H9 (cell line): ENCODE results near the gene SPRYD4. TPM values are rescaled to one million over a fixed set of nuclear protein-coding genes. Genes with fewer than 3 reads are reported as not detected.

Experiments
- DNase-seq: peaks from one replicate; pipeline ENCODE4 v3.0.0-alpha.2; 2017
- H2AFZ ChIP-seq: one replicate; pipeline ENCODE4 v1.6.1; 2013; ENCODE audit warnings: mild to moderate bottlenecking, low read length, control low read depth, moderate library complexity
- H2AK5ac ChIP-seq: 2 replicates; pipeline ENCODE4 v1.6.1; 2013; ENCODE audit warnings: low read length, control low read depth, mixed read lengths; ENCODE audit not compliant: insufficient read length
- H2BK120ac ChIP-seq: one replicate; pipeline ENCODE4 v1.6.1; 2013; ENCODE audit warnings: low read depth, mild to moderate bottlenecking, low read length, control low read depth, inconsistent platforms; ENCODE audit not compliant: poor library complexity, severe bottlenecking
- H2BK12ac ChIP-seq: 2 replicates; pipeline ENCODE4 v1.6.1; 2013; ENCODE audit warnings: low read length, control low read depth, mixed read lengths, low read depth; ENCODE audit not compliant: insufficient read length
- H2BK15ac ChIP-seq: 2 replicates; pipeline ENCODE4 v1.6.1; 2013; ENCODE audit warnings: low read depth, low read length, control low read depth
- H2BK20ac ChIP-seq: one replicate; pipeline ENCODE4 v1.6.1; 2013; ENCODE audit warnings: low read depth, mild to moderate bottlenecking, low read length, control low read depth, inconsistent platforms; ENCODE audit not compliant: poor library complexity, severe bottlenecking
- H2BK5ac ChIP-seq: 2 replicates; pipeline ENCODE4 v1.6.1; 2013; ENCODE audit warnings: low read length, control low read depth, mixed read lengths; ENCODE audit not compliant: insufficient read length
- H3K14ac ChIP-seq: 2 replicates; pipeline ENCODE4 v1.6.1; 2013; ENCODE audit warnings: low read length, control low read depth; ENCODE audit not compliant: insufficient read depth
- H3K18ac ChIP-seq: 2 replicates; pipeline ENCODE4 v1.6.1; 2013; ENCODE audit warnings: low read depth, mild to moderate bottlenecking, mixed read lengths, low read length, control low read depth; ENCODE audit not compliant: insufficient read length
- H3K23ac ChIP-seq: 2 replicates; pipeline ENCODE4 v1.6.1; 2013; ENCODE audit warnings: low read length, control low read depth, mixed read lengths, low read depth; ENCODE audit not compliant: insufficient read length
- H3K23me2 ChIP-seq: 2 replicates; pipeline ENCODE4 v1.6.1; 2013; ENCODE audit warnings: low read depth, mild to moderate bottlenecking, mixed read lengths, low read length, control low read depth; ENCODE audit not compliant: insufficient read length, poor library complexity, severe bottlenecking
- H3K27ac ChIP-seq: 2 replicates; pipeline ENCODE4 v1.5.1; 2013; ENCODE audit warnings: low read length, control low read depth, mixed read lengths, low read depth; ENCODE audit not compliant: insufficient read length
- H3K27me3 ChIP-seq: 2 replicates; pipeline ENCODE4 v1.6.1; 2013; ENCODE audit warnings: low read length, control low read depth, inconsistent platforms; ENCODE audit not compliant: insufficient read depth
- H3K4ac ChIP-seq: 2 replicates; pipeline ENCODE4 v1.6.1; 2013; ENCODE audit warnings: low read depth, mild to moderate bottlenecking, control low read depth, inconsistent platforms, low read length, moderate library complexity
- H3K4me1 ChIP-seq: 2 replicates; pipeline ENCODE4 v1.6.1; 2013; ENCODE audit warnings: low read length, control low read depth, inconsistent platforms; ENCODE audit not compliant: insufficient read depth
- H3K4me2 ChIP-seq: 2 replicates; pipeline ENCODE4 v1.6.1; 2013; ENCODE audit warnings: low read length, control low read depth, mixed read lengths; ENCODE audit not compliant: insufficient read length, insufficient read depth
- H3K56ac ChIP-seq: 2 replicates; pipeline ENCODE4 v1.6.1; 2013; ENCODE audit warnings: low read depth, mild to moderate bottlenecking, mixed read lengths, low read length, control low read depth; ENCODE audit not compliant: insufficient read length
- H3K79me1 ChIP-seq: 2 replicates; pipeline ENCODE4 v1.6.1; 2013; ENCODE audit warnings: low read depth, mild to moderate bottlenecking, moderate library complexity, low read length, control low read depth, inconsistent platforms; ENCODE audit not compliant: insufficient read depth, poor library complexity, severe bottlenecking
- H3K79me2 ChIP-seq: 2 replicates; pipeline ENCODE4 v1.6.1; 2013; ENCODE audit warnings: low read length, control low read depth, inconsistent platforms; ENCODE audit not compliant: insufficient read depth
- H3K9ac ChIP-seq: 2 replicates; pipeline ENCODE4 v1.6.1; 2013; ENCODE audit warnings: low read length, control low read depth, mixed read lengths; ENCODE audit not compliant: insufficient read length; ENCODE audit errors: extremely low read depth
- H3K9me3 ChIP-seq: one replicate; pipeline ENCODE4 v1.6.1; 2013; ENCODE audit warnings: low read depth, low read length, inconsistent platforms; ENCODE audit not compliant: control insufficient read depth
- H3T11ph ChIP-seq: one replicate; pipeline ENCODE4 v1.6.1; 2013; ENCODE audit warnings: mild to moderate bottlenecking, low read length, control low read depth, inconsistent platforms
- H4K20me1 ChIP-seq: one replicate; pipeline ENCODE4 v1.6.1; 2013; ENCODE audit not compliant: control insufficient read depth, insufficient read length, insufficient read depth
- H4K5ac ChIP-seq: 2 replicates; pipeline ENCODE4 v1.6.1; 2013; ENCODE audit warnings: low read depth, mild to moderate bottlenecking, mixed read lengths, low read length, control low read depth; ENCODE audit not compliant: insufficient read length
- H4K8ac ChIP-seq: replicated peaks from 2 replicates; pipeline ENCODE4 v1.6.1; 2013; ENCODE audit warnings: low read length, control low read depth, mixed read lengths, low read depth; ENCODE audit not compliant: insufficient read length
- H4K91ac ChIP-seq: 2 replicates; pipeline ENCODE4 v1.6.1; 2013; ENCODE audit warnings: low read depth, mild to moderate bottlenecking, moderate library complexity, mixed read lengths, low read length, control low read depth; ENCODE audit not compliant: insufficient read length
- H3K27ac Mint-ChIP-seq, 3 experiments: 2 replicates in 2 of 3; 3 replicates in 1 of 3; pipeline ENCODE4 v1.8.0; 2020 to 2021; ENCODE audit warnings: mixed read lengths in 3 of 3, mild to moderate bottlenecking in 1 of 3, moderate library complexity in 1 of 3
- H3K27me3 Mint-ChIP-seq: 2 replicates; pipeline ENCODE4 v1.8.0; 2021; ENCODE audit warnings: low read depth, mild to moderate bottlenecking, moderate library complexity, mixed read lengths
- H3K36me3 Mint-ChIP-seq, 3 experiments: 2 replicates in 2 of 3; 3 replicates in 1 of 3; pipeline ENCODE4 v1.8.0; 2020 to 2021; ENCODE audit warnings: low read depth in 3 of 3, mixed read lengths in 3 of 3; ENCODE audit not compliant: insufficient read depth in 1 of 3
- H3K4me1 Mint-ChIP-seq, 2 experiments: 2 replicates each; pipeline ENCODE4 v1.8.0; 2020; ENCODE audit warnings: mixed read lengths in 2 of 2
- H3K4me3 Mint-ChIP-seq, 2 experiments: 2 replicates in 1 of 2; 3 replicates in 1 of 2; pipeline ENCODE4 v1.8.0; 2020 to 2021; ENCODE audit warnings: mild to moderate bottlenecking in 2 of 2, mixed read lengths in 2 of 2, moderate library complexity in 1 of 2
- H3K9me3 Mint-ChIP-seq, 2 experiments: 2 replicates in 1 of 2; 3 replicates in 1 of 2; pipeline ENCODE4 v1.8.0; 2020; ENCODE audit warnings: mild to moderate bottlenecking in 2 of 2, mixed read lengths in 2 of 2, moderate library complexity in 1 of 2
- WGBS: extraction: QIAGEN DNeasy Blood & Tissue Kit; methylation state at CpG from one replicate; pipeline ENCODE4 v1.1.7; 2013; ENCODE audit warnings: missing lambda C conversion rate, low lambda C conversion rate, mixed read lengths; ENCODE audit not compliant: insufficient read length; ENCODE audit errors: extremely low coverage; 5-methylcytosine and 5-hydroxymethylcytosine counted together
- total RNA-seq: library from RNA; stranded (reverse); gene quantifications from 2 replicates; pipeline ENCODE4 v1.2.1, GENCODE V29; 2021
- TF ChIP-seq, protein P1 (sequence below): fragments of 200-600 bp; sonication (generic); conservative IDR thresholded peaks from 3 replicates; pipeline ENCODE4 v1.8.0; 2021; ENCODE audit warnings: antibody characterized with exemption, mild to moderate bottlenecking

Gene SPRYD4
- total RNA-seq, 1 experiment from 2014 or later: 4.9 TPM

GRCh38 chr12:56448860-56449621 is 19.3 kb upstream of the SPRYD4 start, which contains the start of gene TIMELESS:
Gene TIMELESS, minus strand, starts transcription at chr12:56449426. Its CDS starts 15,256 bp downstream, at chr12:56434170.
- peaks cover 9 to 15% of the 10 kb centered on the region in 2 experiments for H3K9me3 Mint-ChIP-seq
- Histone ChIP-seq H3K4ac (no peak within 1 kb of the TSS; the same call in 1 of the 2 replicates), H3K23ac (no peak within 1 kb of the TSS), H2BK12ac (no peak within 1 kb of the TSS), H2BK120ac (no peak within 1 kb of the TSS), H3K18ac (peak within 1 kb of the TSS; percentile 84), H3K27ac (peak within 1 kb of the TSS; percentile 9), H3K79me1 (no peaks in the 10 kb centered on the region), H3K27me3 (no peaks in the 10 kb centered on the region), H3K56ac (no peak within 1 kb of the TSS), H3K9ac (peak within 1 kb of the TSS; percentile 78), H3K79me2 (no peaks in the 10 kb centered on the region), H4K5ac (no peak within 1 kb of the TSS), H3K9me3 (no peaks in the 10 kb centered on the region), H2BK5ac (no peak within 1 kb of the TSS), H2AFZ (no peak within 1 kb of the TSS), H3K4me1 (peaks cover 4% of the 10 kb centered on the region; the same call in 1 of the 2 replicates), H2AK5ac (no peak within 1 kb of the TSS), H3T11ph (peak within 1 kb of the TSS; percentile 64), H4K20me1 (no peaks in the 10 kb centered on the region), H3K14ac (peak within 1 kb of the TSS; percentile 72), H3K23me2 (peaks cover 3% of the 10 kb centered on the region), H4K8ac (no peak within 1 kb of the TSS), H4K91ac (no peak within 1 kb of the TSS), H2BK15ac (no peak within 1 kb of the TSS), H2BK20ac (no peak within 1 kb of the TSS), H3K4me2 (peak within 1 kb of the TSS; percentile 74)
- H3K27me3 Mint-ChIP-seq: peaks cover 1% of the 10 kb centered on the region
- peaks cover 34 to 43% of the 10 kb centered on the region in 2 experiments for H3K4me1 Mint-ChIP-seq
- peaks cover 20 to 30% (median 23%) of the 10 kb centered on the region in 3 experiments for H3K36me3 Mint-ChIP-seq
- TF ChIP-seq, protein P1, sequence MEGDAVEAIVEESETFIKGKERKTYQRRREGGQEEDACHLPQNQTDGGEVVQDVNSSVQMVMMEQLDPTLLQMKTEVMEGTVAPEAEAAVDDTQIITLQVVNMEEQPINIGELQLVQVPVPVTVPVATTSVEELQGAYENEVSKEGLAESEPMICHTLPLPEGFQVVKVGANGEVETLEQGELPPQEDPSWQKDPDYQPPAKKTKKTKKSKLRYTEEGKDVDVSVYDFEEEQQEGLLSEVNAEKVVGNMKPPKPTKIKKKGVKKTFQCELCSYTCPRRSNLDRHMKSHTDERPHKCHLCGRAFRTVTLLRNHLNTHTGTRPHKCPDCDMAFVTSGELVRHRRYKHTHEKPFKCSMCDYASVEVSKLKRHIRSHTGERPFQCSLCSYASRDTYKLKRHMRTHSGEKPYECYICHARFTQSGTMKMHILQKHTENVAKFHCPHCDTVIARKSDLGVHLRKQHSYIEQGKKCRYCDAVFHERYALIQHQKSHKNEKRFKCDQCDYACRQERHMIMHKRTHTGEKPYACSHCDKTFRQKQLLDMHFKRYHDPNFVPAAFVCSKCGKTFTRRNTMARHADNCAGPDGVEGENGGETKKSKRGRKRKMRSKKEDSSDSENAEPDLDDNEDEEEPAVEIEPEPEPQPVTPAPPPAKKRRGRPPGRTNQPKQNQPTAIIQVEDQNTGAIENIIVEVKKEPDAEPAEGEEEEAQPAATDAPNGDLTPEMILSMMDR: no peak
- peak; percentile 94 for DNase-seq
- peak within 1 kb of the TSS; percentile 85 to 86 for H3K4me3 Mint-ChIP-seq
- H3K27ac Mint-ChIP-seq: peak within 1 kb of the TSS; percentile 95 to 98 (median 97)
- WGBS: no CpG with 5 or more reads among the region's 58 CpGs
